GM12875 (cell line): ENCODE results near the gene NOTCH1.

Experiments
- H3K4me3 ChIP-seq: one replicate; pipeline ENCODE4 v1.5.1; 2011; ENCODE audit warnings: low read depth, low read length, control low read depth
- CTCF ChIP-seq: IDR thresholded peaks from 2 replicates; pipeline ENCODE4 v1.5.1; 2011; ENCODE audit warnings: low read depth, mild to moderate bottlenecking, control low read depth, inconsistent platforms, low read length, moderate library complexity, borderline replicate concordance; ENCODE audit not compliant: insufficient read depth

NOTCH1 gene

GRCh38 chr9:136588663-136589464 is 43.0 kb upstream of the NOTCH1 start:
- no peak for TF ChIP-seq CTCF
- H3K4me3 ChIP-seq, result no peak overlapping the region

GRCh38 chr9:136587944-136588662 is 42.3 kb upstream of the NOTCH1 start:
- TF ChIP-seq CTCF, result no peak

GRCh38 chr9:136587145-136587943 is 41.5 kb upstream of the NOTCH1 start:
- TF ChIP-seq CTCF, result no peak
- no peak overlapping the region for H3K4me3 ChIP-seq

More at GRCh38 chr9:136587944-136588662, 42.3 kb upstream of the NOTCH1 start:
- no peak overlapping the region for H3K4me3 ChIP-seq

- H3K4me3 ChIP-seq, result no peak overlapping the region
- TF ChIP-seq CTCF, result no peak
These were observed 40.6 kb upstream of the NOTCH1 start for GRCh38 chr9:136586391-136586953.

GRCh38 chr9:136585531-136586120 is 39.8 kb upstream of the NOTCH1 start:
- no peak overlapping the region for H3K4me3 ChIP-seq
- no peak for TF ChIP-seq CTCF

- no peak for TF ChIP-seq CTCF
These were observed 39.1 kb upstream of the NOTCH1 start for GRCh38 chr9:136584934-136585333.

More at GRCh38 chr9:136584934-136585333, 39.1 kb upstream of the NOTCH1 start:
- no peak overlapping the region for H3K4me3 ChIP-seq
